ENCODE measurements around the gene MCM3AP.
A peak's percentile ranks its signal among the peaks of the same experiment; 100 is the strongest.

Gene MCM3AP

DNA sequence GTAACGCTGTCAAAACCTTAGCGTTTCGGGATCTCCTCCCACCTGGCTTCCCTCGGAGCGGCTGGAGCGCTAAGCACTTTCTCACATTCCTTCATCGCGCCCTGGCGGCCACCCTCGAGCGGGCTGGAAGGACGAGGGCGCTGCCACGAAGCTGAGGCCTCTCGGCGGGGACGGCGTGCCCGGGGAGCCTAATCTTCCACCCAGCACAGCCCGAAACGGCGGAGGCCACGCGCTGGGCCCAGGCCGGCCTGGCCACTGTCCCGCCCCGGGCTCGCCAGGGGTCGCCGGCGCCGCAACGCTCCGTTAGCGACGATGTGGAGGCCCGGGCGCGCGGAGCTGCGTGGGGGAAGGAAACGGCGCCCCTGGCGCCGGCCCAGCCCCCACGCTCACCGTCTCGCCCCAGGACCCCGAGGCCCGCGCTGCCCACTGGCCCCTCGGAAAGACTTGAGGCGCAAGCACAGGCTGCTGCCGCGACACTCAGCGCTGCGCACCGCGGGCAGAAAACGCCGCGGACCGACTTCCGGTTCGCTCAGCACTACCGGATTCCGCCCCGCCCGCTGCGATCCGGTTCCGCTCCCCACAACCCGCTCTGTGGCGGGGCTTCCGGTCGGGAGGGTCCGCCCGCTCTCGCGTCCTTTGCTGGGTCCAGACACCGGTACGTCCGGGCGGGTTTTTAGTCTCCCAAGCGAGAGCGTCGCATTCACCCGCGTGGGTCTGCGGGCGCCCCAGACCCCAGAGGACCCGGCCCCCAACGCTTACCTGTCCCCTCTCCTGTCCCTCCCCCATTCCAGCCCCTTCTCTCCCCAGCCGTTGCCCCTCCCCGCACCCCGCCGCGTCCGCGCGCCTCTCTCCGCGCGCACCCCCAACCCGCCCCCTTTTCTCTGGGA is 593 bp upstream of the MCM3AP start, which contains the start of gene YBEY:
YBEY (plus strand) TSS at position 582 of the 887 bp plus-strand sequence. CDS start 572 bp downstream, outside the sequence.
- H3F3A ChIP-seq (ENCODE audit: insufficient read depth): peaks cover 16% of the 10 kb centered on the region; the same call in 1 of the 2 replicates
- peaks cover 72% of the 10 kb centered on the region for H3K79me2 ChIP-seq (ENCODE audit: insufficient read depth, low read length)
- H3K4me2 ChIP-seq (ENCODE audit: low read depth, low read length, poor library complexity, severe bottlenecking): peak within 1 kb of the TSS; percentile 86
- H3K9ac ChIP-seq (ENCODE audit: low read length): peak within 1 kb of the TSS; percentile 91
- peaks cover 6% of the 10 kb centered on the region; the same call in 1 of the 2 replicates for H3K36me3 ChIP-seq (ENCODE audit: low read length)
- no peak for TF ChIP-seq EZH2phosphoT487 (conservative IDR thresholded peaks at IDR 0.05; ENCODE audit: low read length)
- TF ChIP-seq, protein P1, sequence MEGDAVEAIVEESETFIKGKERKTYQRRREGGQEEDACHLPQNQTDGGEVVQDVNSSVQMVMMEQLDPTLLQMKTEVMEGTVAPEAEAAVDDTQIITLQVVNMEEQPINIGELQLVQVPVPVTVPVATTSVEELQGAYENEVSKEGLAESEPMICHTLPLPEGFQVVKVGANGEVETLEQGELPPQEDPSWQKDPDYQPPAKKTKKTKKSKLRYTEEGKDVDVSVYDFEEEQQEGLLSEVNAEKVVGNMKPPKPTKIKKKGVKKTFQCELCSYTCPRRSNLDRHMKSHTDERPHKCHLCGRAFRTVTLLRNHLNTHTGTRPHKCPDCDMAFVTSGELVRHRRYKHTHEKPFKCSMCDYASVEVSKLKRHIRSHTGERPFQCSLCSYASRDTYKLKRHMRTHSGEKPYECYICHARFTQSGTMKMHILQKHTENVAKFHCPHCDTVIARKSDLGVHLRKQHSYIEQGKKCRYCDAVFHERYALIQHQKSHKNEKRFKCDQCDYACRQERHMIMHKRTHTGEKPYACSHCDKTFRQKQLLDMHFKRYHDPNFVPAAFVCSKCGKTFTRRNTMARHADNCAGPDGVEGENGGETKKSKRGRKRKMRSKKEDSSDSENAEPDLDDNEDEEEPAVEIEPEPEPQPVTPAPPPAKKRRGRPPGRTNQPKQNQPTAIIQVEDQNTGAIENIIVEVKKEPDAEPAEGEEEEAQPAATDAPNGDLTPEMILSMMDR (IDR thresholded peaks at IDR 0.05; ENCODE audit: insufficient read depth, low read length, poor library complexity, severe bottlenecking): peak; percentile 37
- peak within 1 kb of the TSS; percentile 69 for H3K27ac ChIP-seq (ENCODE audit: low read depth, low read length)
- H2AFZ ChIP-seq (ENCODE audit: low read depth, low read length, severe bottlenecking): peak within 1 kb of the TSS; percentile 81
- no peaks in the 10 kb centered on the region; the same call in 1 of the 2 replicates for H4K20me1 ChIP-seq (ENCODE audit: low read depth, low read length)
- H3K9me2 ChIP-seq (replicated peaks; ENCODE audit: insufficient read depth, low read length): no peaks in the 10 kb centered on the region
- no peaks in the 10 kb centered on the region for H3K9me3 ChIP-seq (ENCODE audit: insufficient read depth, low read length)
- no peaks in the 10 kb centered on the region for H3K27me3 ChIP-seq (ENCODE audit: low read length)
- H3K4me3 ChIP-seq (ENCODE audit: insufficient read depth, low read length, poor library complexity, severe bottlenecking): peak within 1 kb of the TSS; percentile 83

DNA sequence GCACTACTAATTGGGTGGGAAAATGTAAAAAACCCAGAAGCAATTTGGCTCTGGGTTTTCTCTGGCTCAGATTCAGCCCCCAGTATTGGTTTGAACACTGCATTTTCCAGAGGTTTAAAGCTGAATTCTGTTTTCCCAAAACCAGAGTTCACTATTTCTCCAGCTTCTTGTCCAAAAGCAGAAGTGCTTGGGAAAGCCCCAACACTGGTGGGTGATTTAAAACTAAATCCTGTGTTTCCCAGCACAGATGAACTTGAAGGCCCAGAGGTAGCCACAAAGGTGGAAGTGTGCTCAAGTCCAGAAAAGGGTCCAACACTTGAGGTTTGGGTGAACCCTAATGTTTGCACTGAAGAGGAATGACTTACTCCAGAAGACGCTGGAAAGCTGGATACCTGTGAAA is 678 bp downstream of the MCM3AP start:
- H2AFZ ChIP-seq (ENCODE audit: low read depth, low read length, severe bottlenecking): no peak overlapping the region
- H3K9me3 ChIP-seq (ENCODE audit: insufficient read depth, low read length): no peaks in the 10 kb centered on the region
- H3K4me2 ChIP-seq (ENCODE audit: low read depth, low read length, poor library complexity, severe bottlenecking): peak overlapping the region; percentile 86
- H3K27me3 ChIP-seq (ENCODE audit: low read length): no peaks in the 10 kb centered on the region
- TF ChIP-seq, protein P1 (IDR thresholded peaks at IDR 0.05; ENCODE audit: insufficient read depth, low read length, poor library complexity, severe bottlenecking): no peak
- TF ChIP-seq EZH2phosphoT487 (conservative IDR thresholded peaks at IDR 0.05; ENCODE audit: low read length): no peak
- H3K9me2 ChIP-seq (replicated peaks; ENCODE audit: insufficient read depth, low read length): no peaks in the 10 kb centered on the region
- H3K9ac ChIP-seq (ENCODE audit: low read length): peak overlapping the region; percentile 91
- peak overlapping the region; percentile 83 for H3K4me3 ChIP-seq (ENCODE audit: insufficient read depth, low read length, poor library complexity, severe bottlenecking)
- H4K20me1 ChIP-seq (ENCODE audit: low read depth, low read length): no peaks in the 10 kb centered on the region; the same call in 1 of the 2 replicates
- H3K27ac ChIP-seq (ENCODE audit: low read depth, low read length): no peak overlapping the region
- peaks cover 78% of the 10 kb centered on the region for H3K79me2 ChIP-seq (ENCODE audit: insufficient read depth, low read length)
- H3K36me3 ChIP-seq (ENCODE audit: low read length): peaks cover 10% of the 10 kb centered on the region; the same call in 1 of the 2 replicates
- H3F3A ChIP-seq (ENCODE audit: insufficient read depth): peaks cover 16% of the 10 kb centered on the region; the same call in 1 of the 2 replicates

DNA sequence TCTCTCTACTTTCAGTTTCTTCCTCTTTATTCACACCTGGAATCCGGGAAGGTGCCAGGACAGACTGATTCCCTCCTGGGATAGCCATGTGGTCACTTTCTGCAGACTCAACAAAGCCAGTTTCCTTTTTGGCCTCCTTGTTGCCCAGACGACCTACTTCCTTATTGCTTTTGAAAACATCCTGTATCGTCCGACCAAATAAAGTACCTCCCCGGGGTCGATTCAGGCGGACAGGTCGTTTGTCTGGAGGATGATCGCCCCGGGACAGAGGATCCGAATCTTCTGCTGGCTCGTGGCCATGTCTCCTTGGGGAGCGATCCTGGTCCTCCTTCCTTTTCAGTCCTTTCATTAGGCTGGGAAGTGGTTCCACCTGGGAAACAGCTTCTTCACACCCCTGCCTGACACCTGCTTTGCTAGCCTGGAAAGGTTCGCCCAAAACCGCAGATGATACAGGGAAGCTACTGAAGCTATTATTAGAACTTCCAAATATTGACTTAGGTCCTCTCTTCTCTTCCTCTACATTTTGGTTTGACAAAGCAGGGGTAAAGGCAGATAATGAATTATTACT is 1.2 kb downstream of the MCM3AP start:
- Histone ChIP-seq H3K36me3 (ENCODE audit: low read length) (peaks cover 10% of the 10 kb centered on the region; the same call in 1 of the 2 replicates), H4K20me1 (ENCODE audit: low read depth, low read length) (no peaks in the 10 kb centered on the region; the same call in 1 of the 2 replicates), H3K4me2 (ENCODE audit: low read depth, low read length, poor library complexity, severe bottlenecking) (peak overlapping the region; percentile 86), H3K27me3 (ENCODE audit: low read length) (no peaks in the 10 kb centered on the region), H3K27ac (ENCODE audit: low read depth, low read length) (peak overlapping the region; percentile 32), H3K9me2 (replicated peaks; ENCODE audit: insufficient read depth, low read length) (no peaks in the 10 kb centered on the region), H3K9me3 (ENCODE audit: insufficient read depth, low read length) (no peaks in the 10 kb centered on the region), H3K9ac (ENCODE audit: low read length) (peak overlapping the region; percentile 91), H2AFZ (ENCODE audit: low read depth, low read length, severe bottlenecking) (no peak overlapping the region), H3K79me2 (ENCODE audit: insufficient read depth, low read length) (peaks cover 79% of the 10 kb centered on the region), H3K4me3 (ENCODE audit: insufficient read depth, low read length, poor library complexity, severe bottlenecking) (peak overlapping the region; percentile 83), H3F3A (ENCODE audit: insufficient read depth) (peaks cover 16% of the 10 kb centered on the region; the same call in 1 of the 2 replicates)
- TF ChIP-seq, protein P1 (IDR thresholded peaks at IDR 0.05; ENCODE audit: insufficient read depth, low read length, poor library complexity, severe bottlenecking): no peak
- no peak for TF ChIP-seq EZH2phosphoT487 (conservative IDR thresholded peaks at IDR 0.05; ENCODE audit: low read length)

All from SU-DHL-6 (cell line).